H1 (cell line): ENCODE data around the gene MEF2D.

Experiments
- CREB1 ChIP-seq: IDR thresholded peaks from 2 replicates; pipeline ENCODE4 v1.6.1; 2012; ENCODE audit warnings: inconsistent platforms
- EP300 ChIP-seq, 2 experiments: IDR thresholded peaks; 1 replicate in 1 of 2; 2 replicates in 1 of 2; pipeline ENCODE4 v1.6.1; 2011 to 2012; ENCODE audit warnings: low read depth in 2 of 2, low read length in 2 of 2, mild to moderate bottlenecking in 2 of 2, borderline replicate concordance in 1 of 2, inconsistent platforms in 1 of 2, moderate library complexity in 1 of 2
- RXRA ChIP-seq: IDR thresholded peaks from 2 replicates; pipeline ENCODE4 v1.6.1; 2011; ENCODE audit warnings: low read depth, mild to moderate bottlenecking, low read length, moderate library complexity; ENCODE audit not compliant: insufficient read depth
- TF ChIP-seq, protein P1 (sequence below), 3 experiments: IDR thresholded peaks; 1 replicate in 2 of 3; 2 replicates in 1 of 3; pipeline versions ENCODE4 v1.5.1 to v1.6.1; 2011; ENCODE audit warnings: low read length in 3 of 3, mild to moderate bottlenecking in 3 of 3, inconsistent platforms in 2 of 3, low read depth in 1 of 3, moderate library complexity in 1 of 3; ENCODE audit not compliant: insufficient read depth in 1 of 3; ENCODE audit errors: control extremely low read depth in 1 of 3
- TF ChIP-seq, protein P2 (sequence below): IDR thresholded peaks from 2 replicates; pipeline ENCODE4 v1.6.1; 2012; ENCODE audit warnings: inconsistent platforms

GRCh38 chr1:156502391-156502893, 1.9 kb upstream of the MEF2D start:
- TF ChIP-seq, protein P1, sequence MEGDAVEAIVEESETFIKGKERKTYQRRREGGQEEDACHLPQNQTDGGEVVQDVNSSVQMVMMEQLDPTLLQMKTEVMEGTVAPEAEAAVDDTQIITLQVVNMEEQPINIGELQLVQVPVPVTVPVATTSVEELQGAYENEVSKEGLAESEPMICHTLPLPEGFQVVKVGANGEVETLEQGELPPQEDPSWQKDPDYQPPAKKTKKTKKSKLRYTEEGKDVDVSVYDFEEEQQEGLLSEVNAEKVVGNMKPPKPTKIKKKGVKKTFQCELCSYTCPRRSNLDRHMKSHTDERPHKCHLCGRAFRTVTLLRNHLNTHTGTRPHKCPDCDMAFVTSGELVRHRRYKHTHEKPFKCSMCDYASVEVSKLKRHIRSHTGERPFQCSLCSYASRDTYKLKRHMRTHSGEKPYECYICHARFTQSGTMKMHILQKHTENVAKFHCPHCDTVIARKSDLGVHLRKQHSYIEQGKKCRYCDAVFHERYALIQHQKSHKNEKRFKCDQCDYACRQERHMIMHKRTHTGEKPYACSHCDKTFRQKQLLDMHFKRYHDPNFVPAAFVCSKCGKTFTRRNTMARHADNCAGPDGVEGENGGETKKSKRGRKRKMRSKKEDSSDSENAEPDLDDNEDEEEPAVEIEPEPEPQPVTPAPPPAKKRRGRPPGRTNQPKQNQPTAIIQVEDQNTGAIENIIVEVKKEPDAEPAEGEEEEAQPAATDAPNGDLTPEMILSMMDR (IDR thresholded peaks at IDR 0.05; ENCODE audit: control extremely low read depth in 1 of 3, insufficient read depth in 1 of 3, low read depth in 1 of 3, low read length in 3 of 3) = no peak
- no peak for TF ChIP-seq RXRA
- no peak for TF ChIP-seq CREB1
- TF ChIP-seq EP300 (IDR thresholded peaks at IDR 0.05; ENCODE audit: borderline replicate concordance in 1 of 2, low read depth in 2 of 2, low read length in 2 of 2) = no peak
- TF ChIP-seq, protein P2, sequence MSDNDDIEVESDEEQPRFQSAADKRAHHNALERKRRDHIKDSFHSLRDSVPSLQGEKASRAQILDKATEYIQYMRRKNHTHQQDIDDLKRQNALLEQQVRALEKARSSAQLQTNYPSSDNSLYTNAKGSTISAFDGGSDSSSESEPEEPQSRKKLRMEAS = no peak
